AG09309 (cell line): Measurements from ENCODE around the gene OIT3.

Experiments
- DNase-seq: peaks from one replicate; pipeline ENCODE4 v3.0.0-alpha.2; 2010; ENCODE audit warnings: low read depth
- H3K4me3 ChIP-seq: 2 replicates; pipeline ENCODE4 v1.5.1; 2011; ENCODE audit warnings: mild to moderate bottlenecking, low read depth, low read length, moderate library complexity; ENCODE audit not compliant: control insufficient read depth
- TF ChIP-seq, protein P1 (sequence below): IDR thresholded peaks from 2 replicates; pipeline ENCODE4 v1.5.1; 2011; ENCODE audit warnings: mild to moderate bottlenecking, low read depth, low read length, inconsistent platforms; ENCODE audit not compliant: insufficient read depth, control insufficient read depth; ENCODE audit errors: missing control alignments

The OIT3 gene

DNA sequence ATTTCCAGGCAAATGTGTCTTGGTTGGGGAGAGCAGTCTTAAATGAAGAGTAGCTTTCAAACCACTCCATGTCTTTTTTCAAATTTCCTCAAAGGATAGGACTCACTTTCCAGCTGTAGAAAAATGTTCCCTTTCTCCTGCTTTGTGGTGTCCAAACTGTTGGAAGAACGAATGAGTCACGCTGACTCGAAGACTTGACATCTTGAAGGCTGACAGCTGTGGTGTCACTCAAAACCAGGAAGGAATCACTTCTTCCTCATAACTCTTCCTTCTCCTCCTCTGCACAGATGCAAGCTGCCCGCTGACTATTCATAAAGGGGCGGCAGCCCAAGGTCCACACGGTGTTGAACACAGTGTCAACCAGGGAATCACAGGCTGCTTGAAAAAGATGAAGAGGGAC lies 41.8 kb downstream of the OIT3 start:
- TF ChIP-seq, protein P1, sequence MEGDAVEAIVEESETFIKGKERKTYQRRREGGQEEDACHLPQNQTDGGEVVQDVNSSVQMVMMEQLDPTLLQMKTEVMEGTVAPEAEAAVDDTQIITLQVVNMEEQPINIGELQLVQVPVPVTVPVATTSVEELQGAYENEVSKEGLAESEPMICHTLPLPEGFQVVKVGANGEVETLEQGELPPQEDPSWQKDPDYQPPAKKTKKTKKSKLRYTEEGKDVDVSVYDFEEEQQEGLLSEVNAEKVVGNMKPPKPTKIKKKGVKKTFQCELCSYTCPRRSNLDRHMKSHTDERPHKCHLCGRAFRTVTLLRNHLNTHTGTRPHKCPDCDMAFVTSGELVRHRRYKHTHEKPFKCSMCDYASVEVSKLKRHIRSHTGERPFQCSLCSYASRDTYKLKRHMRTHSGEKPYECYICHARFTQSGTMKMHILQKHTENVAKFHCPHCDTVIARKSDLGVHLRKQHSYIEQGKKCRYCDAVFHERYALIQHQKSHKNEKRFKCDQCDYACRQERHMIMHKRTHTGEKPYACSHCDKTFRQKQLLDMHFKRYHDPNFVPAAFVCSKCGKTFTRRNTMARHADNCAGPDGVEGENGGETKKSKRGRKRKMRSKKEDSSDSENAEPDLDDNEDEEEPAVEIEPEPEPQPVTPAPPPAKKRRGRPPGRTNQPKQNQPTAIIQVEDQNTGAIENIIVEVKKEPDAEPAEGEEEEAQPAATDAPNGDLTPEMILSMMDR: no peak
- no peak for DNase-seq
- H3K4me3 ChIP-seq: no peak overlapping the region

- H3K4me3 ChIP-seq: no peak overlapping the region
- TF ChIP-seq, protein P1: no peak
- DNase-seq: no peak
These were observed 50.1 kb downstream of the OIT3 start for GRCh38 chr10:72943498-72944234.

DNA sequence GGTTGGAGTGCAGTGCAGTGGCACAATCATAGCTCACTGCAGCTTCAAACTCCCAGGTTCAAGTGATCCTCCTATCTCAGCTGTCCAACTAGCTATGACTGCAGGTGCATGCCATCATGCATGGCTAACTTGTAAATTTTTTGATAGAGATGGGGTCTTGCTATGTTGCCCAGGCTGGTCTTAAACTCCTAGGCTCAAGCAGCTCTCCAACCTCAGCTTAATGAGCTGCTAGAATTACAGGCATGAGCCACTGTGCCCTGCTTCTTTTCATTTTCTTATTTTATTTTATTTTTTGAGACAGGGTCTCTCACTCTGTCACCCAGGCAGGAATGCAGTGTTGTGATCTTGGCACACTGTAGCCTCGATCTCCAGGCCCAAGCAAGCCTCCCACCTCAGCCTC lies 53.4 kb downstream of the OIT3 start:
- DNase-seq: no peak
- no peak overlapping the region for H3K4me3 ChIP-seq
- TF ChIP-seq, protein P1: no peak

GRCh38 chr10:72948762-72949161 lies 55.2 kb downstream of the OIT3 start:
- DNase-seq: no peak
- TF ChIP-seq, protein P1: no peak
- H3K4me3 ChIP-seq: no peak overlapping the region

DNA sequence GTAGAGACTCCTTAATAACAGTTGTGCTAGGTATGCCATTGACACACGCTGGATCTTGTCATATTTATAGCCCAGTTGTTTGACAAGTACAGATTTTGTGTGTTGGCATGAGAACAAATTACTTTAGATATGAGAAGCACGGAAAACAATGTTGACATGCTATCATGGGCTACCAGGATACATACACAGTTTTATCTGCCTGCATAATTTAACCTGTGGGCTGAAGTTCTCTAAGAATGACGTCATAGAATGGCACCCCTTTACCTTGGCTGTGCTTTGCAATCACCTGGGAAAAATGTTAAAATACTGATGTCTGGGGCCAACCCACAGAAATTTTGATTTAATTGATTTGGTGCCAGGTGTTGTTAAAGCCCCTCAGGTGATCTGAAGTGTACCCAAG lies 58.2 kb downstream of the OIT3 start:
- no peak for DNase-seq
- TF ChIP-seq, protein P1: no peak

GRCh38 chr10:72952189-72952588 lies 58.6 kb downstream of the OIT3 start:
- no peak overlapping the region for H3K4me3 ChIP-seq
- no peak for DNase-seq
- TF ChIP-seq, protein P1: no peak

More for the DNA sequence above, 58.2 kb downstream of the OIT3 start:
- no peak overlapping the region for H3K4me3 ChIP-seq
